K562 (cell line): Measurements from ENCODE around the gene MFAP1. TPM values are rescaled to one million over a fixed set of nuclear protein-coding genes. Genes with fewer than 3 reads are reported as not detected.
A peak's percentile ranks its signal among the peaks of the same experiment; 100 is the strongest.

Source experiments
- ATF6 ChIP-seq: sonication (generic); formaldehyde crosslinking; IDR thresholded peaks from 2 replicates; pipeline ENCODE4 v1.4.0; 2020; ENCODE audit warnings: mild to moderate bottlenecking, missing genetic modification reagents
- BCL6 ChIP-seq: fragments of 250-450 bp; sonication (Bioruptor Pico); IDR thresholded peaks from 2 replicates; pipeline ENCODE4 v1.4.0; 2020
- BCOR ChIP-seq: fragments of 450-650 bp; IDR thresholded peaks from 2 replicates; pipeline ENCODE4 v1.6.1; 2016
- CBX8 ChIP-seq: fragments of 200-600 bp; sonication (generic); IDR thresholded peaks from 2 replicates; pipeline ENCODE4 v1.6.1; 2012; ENCODE audit warnings: borderline replicate concordance, mixed run types, low read depth, mild to moderate bottlenecking, moderate library complexity, mixed read lengths, low read length, control low read depth, inconsistent platforms; ENCODE audit not compliant: poor library complexity, severe bottlenecking; ENCODE audit errors: extremely low read depth
- CHCHD3 ChIP-seq: fragments of 250-450 bp; sonication (Bioruptor Pico); IDR thresholded peaks from 2 replicates; pipeline ENCODE4 v2.1.2; 2022; ENCODE audit warnings: mild to moderate bottlenecking
- CREB3 ChIP-seq: fragments of 450-650 bp; conservative IDR thresholded peaks from 2 replicates; pipeline ENCODE4 v1.6.1; 2016; ENCODE audit warnings: missing genetic modification characterization, low read depth, mild to moderate bottlenecking, missing compliant biosample characterization, moderate library complexity
- E2F4 ChIP-seq: sonication (generic); formaldehyde crosslinking; IDR thresholded peaks from 2 replicates; pipeline ENCODE4 v1.8.0; 2022; ENCODE audit warnings: mild to moderate bottlenecking, low read depth, missing genetic modification reagents
- ETV5 ChIP-seq: sonication (generic); formaldehyde crosslinking; IDR thresholded peaks from 2 replicates; pipeline ENCODE4 v1.4.0; 2020; ENCODE audit warnings: low read depth, mild to moderate bottlenecking, missing genetic modification reagents
- HCFC1 ChIP-seq: IDR thresholded peaks from 2 replicates; pipeline ENCODE4 v1.6.1; 2012; ENCODE audit warnings: low read depth, low read length, improper control_type of control experiment
- HDAC6 ChIP-seq: IDR thresholded peaks from 2 replicates; pipeline ENCODE4 v1.6.1; 2012; ENCODE audit warnings: low read depth, mild to moderate bottlenecking, control low read depth, inconsistent platforms, low read length, moderate library complexity
- JUN ChIP-seq, 2 experiments: sonication (generic) in 1 of 2; formaldehyde crosslinking in 1 of 2; IDR thresholded peaks; 2 replicates each; pipeline versions ENCODE4 v1.6.1 to v1.8.0; 2012 to 2022; ENCODE audit warnings: borderline replicate concordance in 2 of 2, mild to moderate bottlenecking in 2 of 2, improper control_type of control experiment in 1 of 2, low read depth in 1 of 2, low read length in 1 of 2, missing genetic modification reagents in 1 of 2
- KDM4B ChIP-seq, 2 experiments: fragments of 450-650 bp in 1 of 2; sonication (generic) in 1 of 2; IDR thresholded peaks; 2 replicates each; pipeline ENCODE4 v1.6.1; 2016 to 2017; ENCODE audit warnings: borderline replicate concordance in 2 of 2, antibody characterized with exemption in 1 of 2, low read depth in 1 of 2, mild to moderate bottlenecking in 1 of 2
- NR1H2 ChIP-seq: sonication (generic); formaldehyde crosslinking; IDR thresholded peaks from 2 replicates; pipeline ENCODE4 v1.4.0; 2020; ENCODE audit warnings: mild to moderate bottlenecking, missing genetic modification reagents
- PHB2 ChIP-seq: fragments of 450-650 bp; IDR thresholded peaks from 2 replicates; pipeline ENCODE4 v1.6.1; 2017; ENCODE audit warnings: low read depth
- PURB ChIP-seq: sonication (generic); formaldehyde crosslinking; IDR thresholded peaks from 2 replicates; pipeline ENCODE4 v1.9.0; 2021; ENCODE audit warnings: low read depth, mild to moderate bottlenecking, missing genetic modification reagents
- SMARCA5 ChIP-seq: fragments of 450-650 bp; IDR thresholded peaks from 2 replicates; pipeline ENCODE4 v1.6.1; 2016
- TRIM25 ChIP-seq: fragments of 450-650 bp; IDR thresholded peaks from 2 replicates; pipeline ENCODE4 v1.7.0; 2016; ENCODE audit warnings: borderline replicate concordance
- TSC22D4 ChIP-seq: fragments of 450-650 bp; IDR thresholded peaks from 2 replicates; pipeline ENCODE4 v1.6.1; 2016; ENCODE audit warnings: missing genetic modification characterization, missing biosample characterization, control low read depth
- ZNF263 ChIP-seq: sonication (generic); formaldehyde crosslinking; IDR thresholded peaks from 2 replicates; pipeline ENCODE4 v1.8.0; 2022; ENCODE audit warnings: mild to moderate bottlenecking, missing genetic modification reagents, borderline replicate concordance
- ZNF277 ChIP-seq: fragments of 250-450 bp; sonication (Bioruptor Pico); IDR thresholded peaks from 2 replicates; pipeline ENCODE4 v1.8.0; 2022; ENCODE audit warnings: inconsistent platforms, mild to moderate bottlenecking, moderate library complexity, borderline replicate concordance
- polyA plus RNA-seq, 8 experiments: library from polyadenylated mRNA; depleted of rRNA in 4 of 8; stranded (reverse) in 5 of 8; unstranded in 3 of 8; fragments of >200 nt; fragmentation: Nextera tagmentation in 2 of 8; fragmentation: Illumina TruSeq in 1 of 8; extraction: Ambion mirVana in 2 of 8; extraction: Trizol in 1 of 8; gene quantifications; 2 replicates each; pipeline versions ENCODE4 v1.2.1 to v1.2.3, GENCODE V29; 2011 to 2014; ENCODE audit warnings: inconsistent platforms in 1 of 8, missing spikeins in 1 of 8
- total RNA-seq, 7 experiments: library from RNA; depleted of rRNA in 6 of 7; stranded (reverse); fragments of >200 nt in 6 of 7; fragmentation: Illumina TruSeq in 2 of 7; extraction: Trizol in 2 of 7; gene quantifications; 2 replicates each; pipeline versions ENCODE4 v1.2.1 to v1.2.3, GENCODE V29; 2011 to 2021; ENCODE audit warnings: low replicate concordance in 1 of 7

MFAP1 gene
- total and polyA plus RNA-seq, 9 of the 15 experiments (the other 6 are each of a cell fraction or from before 2014, with no cell fraction given): 34.9 to 64.1 (median 48.2) TPM

GRCh38 chr15:43791993-43792760 is 32.3 kb downstream of the MFAP1 start, which contains the start of gene SERF2 (continued):
- TF ChIP-seq ZNF277 (CRISPR knock-in tag) (no peak), SMARCA5 (no peak), NR1H2 (CRISPR knock-in tag) (no peak), TRIM25 (0 out of 2 replicates have a peak, but pooled peaks have one; percentile 46), BCOR (no peak), PHB2 (no peak), ZNF263 (no peak), BCL6 (CRISPR knock-in tag) (no peak), ETV5 (CRISPR knock-in tag) (no peak), HDAC6 (no peak), JUN (IDR thresholded peaks at IDR 0.05; ENCODE audit: borderline replicate concordance, low read depth, low read length) (peak; percentile 93), JUN (CRISPR knock-in tag; IDR thresholded peaks at IDR 0.05; ENCODE audit: borderline replicate concordance) (no peak), CREB3 (tag) (no peak), KDM4B (IDR thresholded peaks at IDR 0.05; ENCODE audit: borderline replicate concordance in 2 of 2, low read depth in 1 of 2) (0 out of 4 replicates have a peak, but pooled peaks of 1 of the 2 experiments have one; percentile 34), PURB (no peak), CBX8 (no peak), HCFC1 (peak; percentile 48), E2F4 (0 out of 2 replicates have a peak, but pooled peaks have one; percentile 66), ATF6 (CRISPR knock-in tag) (no peak), TSC22D4 (tag) (no peak), CHCHD3 (no peak)
